WTC11 (cell line): ENCODE results near the gene RIC3.

Experiments used
- EMX1 ChIP-seq: fragments of 250-450 bp; sonication (Bioruptor Pico); IDR thresholded peaks from 2 replicates; pipeline ENCODE4 v1.8.0; 2021; ENCODE audit warnings: mild to moderate bottlenecking
- IRF2 ChIP-seq: sonication (generic); formaldehyde crosslinking; IDR thresholded peaks from 2 replicates; pipeline ENCODE4 v1.8.0; 2022; ENCODE audit warnings: low read depth, missing genetic modification reagents, borderline replicate concordance
- NR1H2 ChIP-seq: sonication (generic); formaldehyde crosslinking; IDR thresholded peaks from 2 replicates; pipeline ENCODE4 v1.9.0; 2021; ENCODE audit warnings: mild to moderate bottlenecking, moderate library complexity, missing genetic modification reagents
- TCF7 ChIP-seq: sonication (generic); formaldehyde crosslinking; IDR thresholded peaks from 2 replicates; pipeline ENCODE4 v1.8.0; 2022; ENCODE audit warnings: mild to moderate bottlenecking, low read depth, missing genetic modification reagents, moderate library complexity
- ZNF121 ChIP-seq: sonication (generic); formaldehyde crosslinking; IDR thresholded peaks from 2 replicates; pipeline ENCODE4 v1.8.0; 2023; ENCODE audit warnings: missing genetic modification reagents
- ZNF317 ChIP-seq: sonication (generic); formaldehyde crosslinking; IDR thresholded peaks from 2 replicates; pipeline ENCODE4 v1.8.1; 2023; ENCODE audit warnings: low read depth, mild to moderate bottlenecking, moderate library complexity, missing genetic modification reagents, borderline replicate concordance
- TF ChIP-seq, protein P1 (sequence below): fragments of 200-600 bp; IDR thresholded peaks from 2 replicates; pipeline ENCODE4 v1.8.0; 2022; ENCODE audit warnings: antibody characterized with exemption
- TF ChIP-seq, protein P2 (sequence below): fragments of 250-450 bp; sonication (Bioruptor Pico); IDR thresholded peaks from 2 replicates; pipeline ENCODE4 v2.1.2; 2022; ENCODE audit warnings: mild to moderate bottlenecking, moderate library complexity

DNA sequence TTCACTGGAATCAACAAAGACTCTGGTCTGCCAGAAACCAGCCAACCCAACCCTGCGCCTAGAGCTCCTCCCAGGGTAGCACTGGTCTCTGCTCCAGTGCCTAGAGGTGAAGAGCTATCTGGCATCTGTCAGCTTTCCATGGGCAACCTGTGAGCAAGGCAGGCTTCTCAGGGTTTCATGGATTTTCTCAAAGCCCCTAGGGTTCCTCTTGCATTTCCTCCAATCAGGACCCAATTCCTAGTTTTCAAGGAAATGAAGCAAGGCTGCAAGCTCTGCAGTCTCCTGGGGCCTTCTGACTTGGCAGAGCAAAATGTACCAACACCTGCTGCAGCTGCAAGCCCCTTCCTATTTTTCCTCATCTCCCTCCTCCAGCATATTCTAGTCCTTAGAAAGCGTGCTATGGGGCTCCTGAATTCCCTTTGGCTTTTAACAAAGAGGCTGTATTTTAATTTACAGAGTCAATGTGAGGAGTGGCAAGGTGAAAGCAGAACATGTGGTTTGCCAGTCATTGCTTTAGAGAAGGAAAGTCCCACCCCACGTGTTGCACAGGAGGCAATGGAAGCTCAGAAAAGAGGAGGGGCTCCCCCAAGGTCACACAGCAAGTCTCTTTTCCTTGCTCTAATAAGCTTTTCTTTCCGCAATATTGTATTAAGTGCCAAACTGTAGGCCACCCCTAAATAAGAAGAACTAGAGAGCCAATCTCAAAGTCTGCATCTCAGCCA is 33.0 kb upstream of the RIC3 start:
- TF ChIP-seq EMX1 (no peak), IRF2 (CRISPR knock-in tag) (no peak), ZNF121 (CRISPR knock-in tag) (no peak), TCF7 (CRISPR knock-in tag) (no peak), NR1H2 (CRISPR knock-in tag) (no peak), ZNF317 (CRISPR knock-in tag) (no peak)
- TF ChIP-seq, protein P1, sequence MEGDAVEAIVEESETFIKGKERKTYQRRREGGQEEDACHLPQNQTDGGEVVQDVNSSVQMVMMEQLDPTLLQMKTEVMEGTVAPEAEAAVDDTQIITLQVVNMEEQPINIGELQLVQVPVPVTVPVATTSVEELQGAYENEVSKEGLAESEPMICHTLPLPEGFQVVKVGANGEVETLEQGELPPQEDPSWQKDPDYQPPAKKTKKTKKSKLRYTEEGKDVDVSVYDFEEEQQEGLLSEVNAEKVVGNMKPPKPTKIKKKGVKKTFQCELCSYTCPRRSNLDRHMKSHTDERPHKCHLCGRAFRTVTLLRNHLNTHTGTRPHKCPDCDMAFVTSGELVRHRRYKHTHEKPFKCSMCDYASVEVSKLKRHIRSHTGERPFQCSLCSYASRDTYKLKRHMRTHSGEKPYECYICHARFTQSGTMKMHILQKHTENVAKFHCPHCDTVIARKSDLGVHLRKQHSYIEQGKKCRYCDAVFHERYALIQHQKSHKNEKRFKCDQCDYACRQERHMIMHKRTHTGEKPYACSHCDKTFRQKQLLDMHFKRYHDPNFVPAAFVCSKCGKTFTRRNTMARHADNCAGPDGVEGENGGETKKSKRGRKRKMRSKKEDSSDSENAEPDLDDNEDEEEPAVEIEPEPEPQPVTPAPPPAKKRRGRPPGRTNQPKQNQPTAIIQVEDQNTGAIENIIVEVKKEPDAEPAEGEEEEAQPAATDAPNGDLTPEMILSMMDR, result no peak
- TF ChIP-seq, protein P2, sequence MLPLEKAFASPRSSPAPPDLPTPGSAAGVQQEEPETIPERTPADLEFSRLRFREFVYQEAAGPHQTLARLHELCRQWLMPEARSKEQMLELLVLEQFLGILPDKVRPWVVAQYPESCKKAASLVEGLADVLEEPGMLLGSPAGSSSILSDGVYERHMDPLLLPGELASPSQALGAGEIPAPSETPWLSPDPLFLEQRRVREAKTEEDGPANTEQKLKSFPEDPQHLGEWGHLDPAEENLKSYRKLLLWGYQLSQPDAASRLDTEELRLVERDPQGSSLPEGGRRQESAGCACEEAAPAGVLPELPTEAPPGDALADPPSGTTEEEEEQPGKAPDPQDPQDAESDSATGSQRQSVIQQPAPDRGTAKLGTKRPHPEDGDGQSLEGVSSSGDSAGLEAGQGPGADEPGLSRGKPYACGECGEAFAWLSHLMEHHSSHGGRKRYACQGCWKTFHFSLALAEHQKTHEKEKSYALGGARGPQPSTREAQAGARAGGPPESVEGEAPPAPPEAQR (CRISPR knock-in tag), result no peak
